GM18498 (cell line): ENCODE results near the gene COX19.

Experiments
- ATAC-seq: cut with Tn5 transposase; IDR thresholded peaks from one replicate; pipeline ENCODE4 v1.9.1; 2021; ENCODE audit warnings: mild to moderate bottlenecking, moderate library complexity; ENCODE audit not compliant: unreplicated experiment

The COX19 gene

GRCh38 chr7:979886-980571, 4.7 kb upstream of the COX19 start:
- ATAC-seq = no peak

GRCh38 chr7:979151-979550, 3.8 kb upstream of the COX19 start:
- ATAC-seq = no peak

GRCh38 chr7:978416-979091, 3.2 kb upstream of the COX19 start:
- no peak for ATAC-seq

GRCh38 chr7:978049-978346, 2.6 kb upstream of the COX19 start:
- no peak for ATAC-seq

- no peak for ATAC-seq
These were observed 2.1 kb upstream of the COX19 start for GRCh38 chr7:977326-978048.

- ATAC-seq = no peak
These were observed 1.6 kb upstream of the COX19 start for GRCh38 chr7:976901-977325.

- no peak for ATAC-seq
These were observed 539 bp upstream of the COX19 start for GRCh38 chr7:975702-976473.

GRCh38 chr7:974172-974571, 1.2 kb downstream of the COX19 start:
- no peak for ATAC-seq

GRCh38 chr7:973312-973711, 2.0 kb downstream of the COX19 start:
- ATAC-seq = no peak

GRCh38 chr7:972676-973309, 2.6 kb downstream of the COX19 start:
- ATAC-seq = no peak

- no peak for ATAC-seq
These were observed 3.2 kb downstream of the COX19 start for GRCh38 chr7:972110-972509.

- ATAC-seq = no peak
These were observed 4.6 kb downstream of the COX19 start for GRCh38 chr7:970744-971143.

- ATAC-seq = no peak
These were observed 5.9 kb downstream of the COX19 start for GRCh38 chr7:969403-969802.

GRCh38 chr7:968205-969105, 6.9 kb downstream of the COX19 start:
- ATAC-seq = no peak

GRCh38 chr7:967361-968082, 7.8 kb downstream of the COX19 start:
- no peak for ATAC-seq

GRCh38 chr7:966291-967069, 8.9 kb downstream of the COX19 start:
- ATAC-seq = no peak

- ATAC-seq = no peak
These were observed 10.7 kb downstream of the COX19 start for GRCh38 chr7:964401-965231.
